Lung (tissue), 12 donors: ENCODE measurements around the gene C22orf23. TPM values are rescaled to one million over a fixed set of nuclear protein-coding genes. Genes with fewer than 3 reads are reported as not detected.

ENCODE experiments used
- ATAC-seq: fragments of 200-7000 bp; cut with Tn5 transposase; one replicate; pipeline ENCODE4 v1.9.1; 2020; ENCODE audit warnings: moderate number of reproducible peaks; ENCODE audit not compliant: insufficient read depth, low FRiP score
- DNase-seq, 3 donors: peaks; one replicate each; pipeline ENCODE4 v3.0.0-alpha.2; 2013 to 2017
- H3K27ac ChIP-seq, 2 donors: one replicate each; pipeline ENCODE4 v1.5.1; 2013; ENCODE audit warnings: mild to moderate bottlenecking in 2 of 2, moderate library complexity in 2 of 2, control low read depth in 1 of 2, inconsistent platforms in 1 of 2, low read depth in 1 of 2, low read length in 1 of 2
- H3K27me3 ChIP-seq, 3 donors: one replicate each; pipeline ENCODE4 v1.5.1; 2013; ENCODE audit warnings: low read length in 2 of 3; ENCODE audit not compliant: control insufficient read depth in 3 of 3, insufficient read depth in 3 of 3
- H3K36me3 ChIP-seq, 4 donors: one replicate each; pipeline ENCODE4 v1.5.1; 2013; ENCODE audit warnings: low read length in 4 of 4, mild to moderate bottlenecking in 1 of 4, moderate library complexity in 1 of 4; ENCODE audit not compliant: control insufficient read depth in 4 of 4, insufficient read depth in 4 of 4
- H3K4me1 ChIP-seq, 5 donors: one replicate each; pipeline ENCODE4 v1.5.1; 2013; ENCODE audit warnings: low read length in 5 of 5, mild to moderate bottlenecking in 2 of 5, moderate library complexity in 1 of 5; ENCODE audit not compliant: control insufficient read depth in 5 of 5, insufficient read depth in 5 of 5
- H3K4me3 ChIP-seq: one replicate; pipeline ENCODE4 v1.5.1; 2013; ENCODE audit warnings: mild to moderate bottlenecking, control low read depth, moderate library complexity
- H3K9ac ChIP-seq, 2 donors: one replicate each; pipeline ENCODE4 v1.5.1; 2013; ENCODE audit warnings: low read length in 2 of 2, control low read depth in 1 of 2; ENCODE audit not compliant: insufficient read depth in 1 of 2
- H3K9me3 ChIP-seq, 4 donors: one replicate each; pipeline ENCODE4 v1.5.1; 2013; ENCODE audit warnings: low read length in 3 of 4, mild to moderate bottlenecking in 1 of 4, moderate library complexity in 1 of 4; ENCODE audit not compliant: control insufficient read depth in 4 of 4, insufficient read depth in 3 of 4
- CTCF ChIP-seq: IDR thresholded peaks from 2 replicates; pipeline ENCODE4 v1.5.1; 2012; ENCODE audit warnings: mild to moderate bottlenecking; ENCODE audit errors: control extremely low read depth, extremely low read depth
- whole genome bisulfite sequencing, 2 donors: extraction: QIAGEN DNeasy Blood & Tissue Kit; methylation state at CpG; one replicate each; pipeline ENCODE4 v1.1.7; 2013; 5-methylcytosine and 5-hydroxymethylcytosine counted together
- polyA plus RNA-seq, 2 donors: library from polyadenylated mRNA; stranded (reverse); fragments of 200-250 nt; gene quantifications; one replicate each; pipeline ENCODE4 v1.2.1, GENCODE V29; 2013
- total RNA-seq, 2 donors: library from RNA; depleted of rRNA in 1 of 2; stranded (reverse); fragments of >200 nt in 1 of 2; gene quantifications; one replicate each; pipeline ENCODE4 v1.2.1, GENCODE V29; 2014 to 2021
- donor health status: control.
- donor health status: control.
- donor health status: Bipolar disorder and iron deficiency.
- donor health status: healthy.
- donor health status: DM: yes; HTN: yes; CAD: no.

The C22orf23 gene
- total and polyA plus RNA-seq, 4 donors = 1.1 to 4.2 (median 1.5) TPM

DNA sequence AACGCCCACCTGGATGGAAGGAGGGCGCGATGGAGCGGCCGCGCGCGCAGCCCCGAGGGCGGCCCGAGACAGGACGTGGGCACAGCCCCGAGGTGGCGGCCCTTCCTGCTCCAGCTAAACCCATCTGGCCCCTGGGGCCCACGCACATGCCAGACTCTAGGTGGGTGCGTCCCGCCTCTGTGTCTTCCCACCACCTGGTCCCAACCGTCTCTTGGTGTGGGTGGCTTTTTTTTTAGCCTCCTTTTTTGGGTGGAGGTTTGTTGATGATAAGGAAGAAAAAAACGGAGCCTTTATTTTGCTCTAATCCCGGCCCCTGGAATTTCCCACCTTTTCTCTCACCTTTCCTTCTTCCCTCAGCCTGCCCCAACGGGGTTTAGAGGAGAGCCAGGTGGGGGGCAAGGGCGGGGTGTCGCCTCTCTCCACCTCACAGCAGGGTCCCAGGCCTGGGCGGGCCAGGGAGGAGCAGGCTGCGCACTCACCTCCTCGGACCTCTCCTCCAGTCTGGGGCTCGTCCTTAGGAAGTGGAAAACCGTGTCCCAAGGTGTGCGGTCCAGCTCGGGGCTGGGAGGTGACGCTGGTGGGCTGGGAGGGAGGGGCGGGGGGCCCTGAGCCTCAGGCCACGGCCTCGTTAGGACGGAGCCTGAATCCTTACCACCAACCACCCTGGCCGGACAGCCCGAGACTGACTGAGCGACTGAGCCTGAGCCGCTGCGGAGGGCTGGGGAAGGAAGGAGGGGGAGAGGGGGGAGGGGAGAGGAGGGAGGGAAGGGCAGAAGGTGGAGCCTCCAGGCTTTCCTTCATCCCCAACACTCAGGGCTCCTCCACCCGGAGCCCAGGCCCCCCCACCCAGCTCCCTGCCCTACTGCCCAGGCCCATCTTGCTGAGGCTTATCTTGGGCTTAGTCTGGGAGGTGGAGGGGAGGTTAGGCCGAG is 30.7 kb upstream of the C22orf23 start, which contains the start of gene SOX10:
SOX10 (minus strand) TSS at position 696 of the 932 bp plus-strand sequence. CDS start 771 bp downstream, outside the sequence.
- TF ChIP-seq CTCF = no peak
- ATAC-seq (no peak), DNase-seq (no peak)
- H3K4me1 ChIP-seq = peaks cover 0 to 3% (median 0%) of the 10 kb centered on the region in 5 donors
- peaks cover 0 to 13% (median 2%) of the 10 kb centered on the region in 4 donors for H3K36me3 ChIP-seq
- WGBS, 2 donors = 87 to 91% methylated on average over 35 to 42 of the region's 42 CpGs
- H3K27me3 ChIP-seq = peaks cover 0 to 15% (median 5%) of the 10 kb centered on the region in 3 donors
- H3K27ac ChIP-seq = no peak within 1 kb of the TSS
- H3K9me3 ChIP-seq = no peaks in the 10 kb centered on the region
- H3K9ac ChIP-seq = no peak within 1 kb of the TSS
- no peak within 1 kb of the TSS for H3K4me3 ChIP-seq

- peaks cover 0 to 3% (median 0%) of the 10 kb centered on the region in 5 donors for H3K4me1 ChIP-seq
These were observed 29.8 kb upstream of the C22orf23 start for GRCh38 chr22:37982938-37983859.

DNA sequence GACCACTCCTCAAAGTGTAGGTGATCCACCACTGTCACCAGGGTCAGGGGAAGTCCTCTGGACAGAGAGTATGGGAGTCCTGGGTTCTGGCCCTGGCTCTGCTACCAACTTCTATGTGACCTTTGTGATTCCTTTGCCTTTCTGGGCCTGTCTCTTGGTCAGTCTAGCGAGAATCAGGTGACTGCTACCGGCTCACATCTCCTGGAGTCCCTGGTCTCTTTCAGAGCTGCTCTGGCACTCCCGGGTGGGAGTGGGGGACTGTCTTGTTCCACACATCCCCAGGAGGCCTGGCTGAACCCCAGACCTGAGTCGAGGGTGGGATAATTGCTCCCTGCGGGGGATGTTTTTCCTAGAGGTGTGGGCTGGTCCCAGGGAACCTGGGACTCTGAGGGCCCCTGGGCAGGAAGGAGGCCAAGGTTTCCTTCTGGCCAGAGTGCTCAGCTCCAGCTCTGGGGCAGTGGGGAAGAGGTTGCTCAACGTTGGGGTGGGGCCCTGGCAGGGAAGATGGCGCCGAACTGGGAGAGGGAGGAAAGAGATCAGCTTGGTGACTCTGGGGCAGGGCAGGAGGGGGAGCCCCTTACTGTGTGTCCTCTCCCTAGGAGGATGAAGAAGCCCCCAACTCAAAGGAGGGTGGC is 28.9 kb upstream of the C22orf23 start:
- Histone ChIP-seq H3K4me1 (peaks cover 0 to 3% (median 0%) of the 10 kb centered on the region in 5 donors), H3K4me3 (no peak overlapping the region), H3K27ac (no peak overlapping the region), H3K9ac (no peak overlapping the region), H3K36me3 (peaks cover 0 to 13% (median 2%) of the 10 kb centered on the region in 4 donors), H3K27me3 (peaks cover 0 to 15% (median 5%) of the 10 kb centered on the region in 3 donors), H3K9me3 (no peaks in the 10 kb centered on the region)
- 71 to 77% methylated on average over 8 of the region's 8 CpGs for WGBS, 2 donors
- ATAC-seq (no peak), DNase-seq (no peak)
- no peak for TF ChIP-seq CTCF

More at GRCh38 chr22:37982938-37983859, 29.8 kb upstream of the C22orf23 start:
- Histone ChIP-seq H3K27ac (no peak overlapping the region), H3K9me3 (no peaks in the 10 kb centered on the region), H3K4me3 (no peak overlapping the region), H3K36me3 (peaks cover 0 to 13% (median 2%) of the 10 kb centered on the region in 4 donors), H3K9ac (no peak overlapping the region), H3K27me3 (peaks cover 0 to 15% (median 5%) of the 10 kb centered on the region in 3 donors)
- 79 to 82% methylated on average over 80 to 84 of the region's 84 CpGs for WGBS, 2 donors
- TF ChIP-seq CTCF = no peak
- DNase-seq = no peak
- no peak for ATAC-seq
